NCI-H446 (cell line): Measurements from ENCODE around the gene TAS2R60.
"Not testable (repeated sequence)": the region's sequence is repeated elsewhere in the genome, so short reads cannot be mapped to it uniquely, and the experiment has no call there.

Source experiments
- DNase-seq, 2 experiments: peaks; one replicate each; lab custom pipeline; 2025; lab: John Stamatoyannopoulos, UW

Gene TAS2R60

DNA sequence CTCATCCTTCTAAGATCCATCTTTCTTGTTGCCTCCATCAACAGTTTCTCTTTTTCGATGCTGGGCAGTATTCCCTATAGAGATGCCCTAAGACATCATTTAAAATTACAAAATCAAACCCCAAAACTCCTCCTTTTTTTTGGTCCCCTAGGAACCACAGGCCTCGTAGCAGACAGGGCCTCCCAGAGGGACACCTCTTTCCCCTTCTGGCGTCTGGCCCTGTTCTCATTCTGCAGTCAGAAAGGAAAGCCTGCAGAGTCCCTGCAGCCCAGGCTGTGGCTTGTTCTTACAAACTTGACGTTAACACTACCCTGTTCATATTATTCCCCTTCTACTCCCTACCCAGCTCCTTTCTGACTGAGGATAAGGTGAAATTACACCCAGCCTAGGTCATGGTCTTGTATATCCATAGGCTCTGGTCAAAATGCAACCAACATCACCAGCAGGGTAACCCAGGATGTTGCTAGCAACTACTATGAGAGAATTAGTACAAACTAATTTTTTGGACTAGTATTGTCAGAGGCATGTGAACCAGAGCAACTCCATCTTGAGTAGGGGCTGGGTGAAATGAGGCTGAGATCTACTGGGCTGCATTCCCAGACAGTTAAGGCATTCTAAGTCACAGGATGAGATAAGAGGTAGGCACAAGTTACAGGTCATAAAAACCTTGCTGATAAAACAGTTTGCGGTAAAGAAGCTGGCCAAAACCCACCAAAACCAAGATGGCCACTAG lies 31.1 kb upstream of the TAS2R60 start:
- no peak for DNase-seq

DNA sequence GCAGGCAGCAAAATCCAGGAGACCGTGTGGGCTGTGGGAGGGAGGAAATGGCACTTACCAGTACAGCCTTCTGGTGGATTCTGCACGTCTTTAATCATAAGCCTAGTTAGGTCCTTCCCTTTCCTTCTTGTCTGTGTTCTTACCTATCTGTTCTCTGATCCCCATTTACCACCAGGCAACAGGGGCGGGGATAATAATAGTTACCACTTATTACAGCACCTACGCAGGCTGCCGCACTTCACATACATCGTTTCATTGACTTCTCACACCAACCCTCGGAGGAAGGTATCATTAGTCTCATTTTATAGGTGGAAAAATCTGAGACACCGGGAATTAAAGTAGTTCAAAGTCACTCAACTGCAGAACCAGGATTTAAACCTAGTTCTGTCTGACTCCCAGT lies 30.1 kb upstream of the TAS2R60 start:
- no peak for DNase-seq

DNA sequence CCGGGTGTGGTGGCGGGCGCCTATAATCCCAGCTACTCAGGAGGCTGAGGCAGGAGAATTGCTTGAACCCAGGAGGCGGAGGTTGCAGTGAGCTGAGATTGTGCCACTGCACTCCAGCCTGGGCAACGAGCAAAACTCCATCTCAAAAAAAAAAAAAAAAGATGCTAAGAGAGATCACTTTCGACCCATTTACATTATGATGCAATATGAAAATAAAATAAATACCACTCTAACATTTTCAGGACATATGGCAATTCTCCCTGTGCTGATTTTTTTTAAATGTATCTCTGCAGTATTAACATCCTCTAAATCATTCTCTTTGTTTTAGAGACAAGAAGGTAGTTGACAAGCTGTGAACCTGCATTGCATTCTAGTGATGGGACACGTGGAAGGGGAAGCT lies 28.0 kb upstream of the TAS2R60 start:
- not testable (repeated sequence) for DNase-seq

DNA sequence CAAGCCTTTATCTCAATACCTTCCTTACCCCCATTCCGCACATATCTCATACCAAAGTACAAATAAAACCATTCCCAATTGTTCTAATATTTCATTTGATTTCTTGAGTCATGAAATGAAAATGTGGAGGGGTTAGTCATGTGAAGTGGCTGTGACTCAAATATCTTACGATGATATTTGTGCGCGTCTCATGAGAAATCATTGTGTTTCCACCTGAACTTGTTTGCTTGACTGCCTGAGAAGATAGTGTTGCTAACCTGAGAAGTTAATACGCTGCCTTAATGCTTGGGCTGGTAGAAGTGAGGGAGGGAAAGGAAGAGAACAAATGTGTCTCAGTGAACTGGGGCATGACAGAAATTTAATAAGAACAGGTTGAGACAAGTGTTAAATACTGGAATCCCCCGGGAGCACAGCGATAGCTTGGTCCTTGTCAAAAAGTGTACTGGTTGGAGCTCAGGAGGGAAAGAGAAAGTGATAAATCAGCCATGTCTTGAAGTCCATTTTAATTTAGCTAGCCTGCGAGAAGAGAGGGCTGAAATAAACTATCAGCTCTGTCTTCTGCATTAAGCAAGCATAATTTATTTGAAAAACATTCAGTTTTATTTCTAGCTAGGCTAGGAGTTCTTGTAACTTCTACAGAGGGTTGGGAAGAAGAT lies 27.4 kb upstream of the TAS2R60 start:
- no peak for DNase-seq

DNA sequence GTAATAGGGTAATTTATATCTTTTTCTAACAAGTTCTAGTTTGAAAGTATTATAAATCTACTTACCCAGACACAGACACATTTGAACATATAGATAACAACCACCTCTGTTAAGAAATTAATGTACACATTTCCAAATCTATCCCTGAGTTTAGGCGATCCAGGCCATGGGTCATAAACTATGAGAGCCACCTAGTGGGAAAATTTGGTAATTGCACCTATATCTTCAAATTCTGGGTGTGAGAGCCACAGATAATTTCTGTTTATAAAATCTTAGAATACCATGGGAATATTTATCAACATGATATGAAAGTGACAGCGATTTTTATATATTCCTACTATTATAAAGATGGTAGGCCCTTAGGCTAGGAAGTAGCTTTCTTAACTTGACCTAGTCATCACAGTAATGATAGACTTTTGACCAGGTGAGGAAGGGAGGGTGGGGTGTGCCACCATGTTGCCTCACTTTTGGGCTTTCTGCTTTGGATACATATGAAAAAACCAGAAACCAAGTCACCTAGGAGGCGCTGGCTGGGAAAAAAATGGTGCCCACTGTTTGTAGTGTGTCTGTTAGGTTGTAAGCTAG lies 26.6 kb upstream of the TAS2R60 start:
- peak; percentile 7 to 56 for DNase-seq

DNA sequence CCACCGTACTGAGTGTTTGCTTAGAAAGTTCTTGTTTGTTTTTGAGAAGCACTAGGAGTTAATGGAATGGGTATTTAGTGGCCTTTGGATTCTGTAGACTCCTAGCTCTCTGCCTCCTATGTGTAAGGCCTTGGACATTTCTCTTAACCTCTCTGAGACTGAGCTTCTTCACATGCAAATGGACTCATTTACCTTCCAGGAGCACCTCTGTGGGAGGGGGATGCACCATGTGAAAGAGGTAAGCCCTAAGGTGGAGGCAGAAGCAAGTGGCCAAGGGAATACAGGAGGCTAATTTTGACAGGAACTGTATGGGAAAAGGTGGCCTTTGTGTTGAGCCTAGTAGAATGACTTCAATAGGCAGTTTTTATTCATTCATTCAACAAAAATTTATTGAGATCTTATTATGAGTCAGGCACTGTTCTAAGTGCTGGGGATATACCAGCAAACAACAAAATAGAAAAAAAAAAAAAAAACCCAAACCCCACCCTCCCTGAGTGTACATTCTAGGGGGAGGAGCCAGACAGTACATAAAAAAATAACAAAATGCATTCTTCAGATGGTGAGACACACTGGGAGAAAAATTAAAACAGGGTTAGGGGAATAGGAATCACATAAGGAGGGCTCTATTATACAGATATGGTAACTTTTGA lies 25.4 kb upstream of the TAS2R60 start:
- DNase-seq: no peak

DNA sequence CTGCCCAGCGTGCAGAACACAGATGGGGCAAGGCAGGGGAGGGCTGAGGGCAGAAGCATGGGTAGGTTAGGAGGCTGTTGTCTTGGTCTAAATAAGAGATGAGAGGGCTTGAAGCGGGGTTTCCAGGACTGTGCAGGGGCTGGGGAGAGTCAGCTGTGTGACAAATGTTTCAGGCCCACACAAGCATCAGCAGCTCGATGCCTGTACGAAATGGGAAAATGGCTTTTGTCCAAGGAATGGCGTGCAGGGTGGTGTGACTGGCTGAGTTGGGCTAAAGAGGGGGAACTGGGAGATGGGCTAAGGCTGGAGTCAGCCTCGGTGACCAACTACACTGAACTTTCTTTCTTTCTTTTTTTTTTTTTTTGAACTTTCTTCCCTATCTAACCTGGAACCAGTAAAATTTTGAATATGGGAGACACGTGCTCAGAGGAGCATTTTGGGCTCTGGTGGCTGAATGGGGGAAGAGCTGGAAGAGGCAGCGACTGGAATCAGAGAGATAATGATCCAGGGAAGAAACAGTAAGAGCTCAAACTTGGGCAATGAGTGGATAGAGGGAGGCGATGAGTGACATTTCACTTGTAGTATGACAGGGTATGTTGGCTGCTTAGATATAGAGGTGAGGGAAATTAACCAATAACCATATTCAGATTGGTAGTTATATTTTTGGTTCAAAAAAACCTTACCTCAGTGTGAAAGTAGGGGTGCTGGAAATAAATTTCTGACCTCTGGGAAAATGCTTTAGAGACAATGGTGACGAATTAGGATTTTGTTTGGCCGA lies 24.4 kb upstream of the TAS2R60 start:
- no peak for DNase-seq

DNA sequence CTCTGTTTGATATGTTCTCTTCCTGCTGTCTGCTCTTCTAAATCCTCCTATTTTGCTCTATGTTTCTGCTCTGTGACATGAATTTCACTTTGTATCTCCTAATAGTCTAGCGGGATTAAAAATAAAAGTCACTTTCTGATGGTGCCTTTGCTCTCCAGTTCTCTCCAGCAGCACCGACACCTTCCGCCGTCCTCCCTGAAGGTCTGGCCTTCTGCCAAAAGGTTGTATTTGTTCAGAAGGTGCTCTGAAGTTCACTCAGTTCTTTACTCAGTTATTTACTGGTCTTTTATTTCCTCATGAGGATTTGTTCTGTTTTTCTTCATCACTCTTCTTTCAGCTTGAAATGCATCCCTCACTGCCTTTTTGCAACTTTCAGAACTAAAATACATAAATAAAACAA lies 23.4 kb upstream of the TAS2R60 start:
- DNase-seq: no peak

DNA sequence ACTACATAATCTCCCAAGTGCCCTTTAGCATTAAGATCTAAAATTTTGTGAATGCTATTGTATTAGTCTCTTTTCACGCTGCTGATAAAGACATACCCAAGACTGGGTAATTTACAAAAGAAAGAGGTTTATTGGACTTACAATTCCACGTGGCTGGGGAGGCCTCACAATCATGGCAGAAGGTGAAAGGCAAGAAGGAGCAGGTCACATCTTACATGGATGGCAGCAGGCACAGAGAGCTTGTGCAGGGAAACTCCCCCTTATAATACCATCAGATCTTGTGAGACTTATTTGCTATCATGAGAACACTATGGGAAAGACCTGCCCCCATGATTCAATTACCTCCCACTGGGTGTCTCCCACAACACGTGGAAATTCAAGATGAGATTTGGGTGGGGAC lies 22.6 kb upstream of the TAS2R60 start:
- not testable (repeated sequence) for DNase-seq

DNA sequence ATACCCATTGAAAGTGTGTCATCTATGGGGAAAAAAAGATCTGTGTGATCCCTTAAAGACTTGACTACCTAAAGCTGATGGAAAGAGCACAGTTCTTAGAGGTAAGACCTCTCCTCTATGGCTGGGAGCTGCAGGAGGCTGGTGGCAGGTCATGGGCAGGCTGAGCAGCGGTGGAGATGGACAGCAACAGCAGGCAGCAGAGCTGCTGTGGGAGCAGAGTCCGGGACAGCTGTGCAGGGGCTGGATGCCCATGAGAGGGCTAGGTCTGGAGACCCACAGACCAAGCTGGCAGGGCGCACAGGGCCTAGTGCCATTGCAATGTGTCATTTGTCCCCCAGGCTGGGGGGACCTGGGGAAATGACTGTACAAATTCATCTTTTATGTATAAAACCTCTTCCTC lies 21.2 kb upstream of the TAS2R60 start:
- no peak for DNase-seq

DNA sequence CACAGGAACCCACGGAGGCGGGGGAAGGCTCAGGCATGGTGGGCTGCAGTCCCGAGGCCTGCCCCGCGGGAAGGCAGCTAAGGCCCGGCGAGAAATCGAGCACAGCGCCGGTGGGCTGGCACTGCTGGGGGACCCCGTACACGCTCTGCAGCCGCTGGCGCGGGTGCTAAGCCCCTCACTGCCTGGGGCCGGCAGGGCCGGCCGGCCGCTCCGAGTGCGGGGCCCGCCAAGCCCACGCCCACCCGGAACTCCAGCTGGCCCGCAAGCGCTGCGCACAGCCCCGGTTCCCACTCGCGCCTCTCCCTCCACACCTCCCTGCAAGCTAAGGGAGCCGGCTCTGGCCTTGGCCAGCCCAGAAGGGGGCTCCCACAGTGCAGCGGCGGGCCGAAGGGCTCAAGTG lies 18.8 kb upstream of the TAS2R60 start:
- not testable (repeated sequence) for DNase-seq

DNA sequence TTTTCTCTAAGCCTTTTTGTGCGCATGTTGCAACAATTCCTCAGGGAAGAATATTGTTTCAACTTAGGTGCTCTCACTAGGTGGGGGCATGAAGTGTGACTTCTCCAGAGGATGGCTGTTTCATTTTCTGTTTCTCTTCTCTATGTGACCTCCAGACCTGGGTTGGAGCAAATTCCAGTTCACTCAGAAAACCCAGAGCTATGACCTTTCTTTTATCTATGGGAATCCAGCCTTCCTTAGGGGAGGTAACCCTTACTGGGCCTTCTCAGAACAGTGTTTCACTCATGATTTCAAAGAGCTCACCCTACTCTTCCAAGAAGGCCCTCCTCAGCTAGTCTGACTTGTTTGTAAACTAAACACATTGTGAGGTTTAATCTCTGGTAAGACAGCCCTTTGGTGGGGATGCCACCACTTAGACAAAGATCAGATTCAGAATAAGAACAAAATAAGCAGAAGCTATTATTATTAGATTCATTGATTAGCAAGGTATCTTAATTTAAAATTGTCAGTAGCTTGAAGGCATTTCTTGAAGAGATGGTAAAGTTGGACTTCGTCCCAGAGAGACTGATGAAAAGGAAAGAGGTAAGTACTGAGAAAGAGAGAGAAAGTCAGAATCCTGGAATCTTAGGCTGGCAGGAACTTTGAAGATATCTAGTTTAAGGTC lies 16.6 kb upstream of the TAS2R60 start:
- DNase-seq: no peak

DNA sequence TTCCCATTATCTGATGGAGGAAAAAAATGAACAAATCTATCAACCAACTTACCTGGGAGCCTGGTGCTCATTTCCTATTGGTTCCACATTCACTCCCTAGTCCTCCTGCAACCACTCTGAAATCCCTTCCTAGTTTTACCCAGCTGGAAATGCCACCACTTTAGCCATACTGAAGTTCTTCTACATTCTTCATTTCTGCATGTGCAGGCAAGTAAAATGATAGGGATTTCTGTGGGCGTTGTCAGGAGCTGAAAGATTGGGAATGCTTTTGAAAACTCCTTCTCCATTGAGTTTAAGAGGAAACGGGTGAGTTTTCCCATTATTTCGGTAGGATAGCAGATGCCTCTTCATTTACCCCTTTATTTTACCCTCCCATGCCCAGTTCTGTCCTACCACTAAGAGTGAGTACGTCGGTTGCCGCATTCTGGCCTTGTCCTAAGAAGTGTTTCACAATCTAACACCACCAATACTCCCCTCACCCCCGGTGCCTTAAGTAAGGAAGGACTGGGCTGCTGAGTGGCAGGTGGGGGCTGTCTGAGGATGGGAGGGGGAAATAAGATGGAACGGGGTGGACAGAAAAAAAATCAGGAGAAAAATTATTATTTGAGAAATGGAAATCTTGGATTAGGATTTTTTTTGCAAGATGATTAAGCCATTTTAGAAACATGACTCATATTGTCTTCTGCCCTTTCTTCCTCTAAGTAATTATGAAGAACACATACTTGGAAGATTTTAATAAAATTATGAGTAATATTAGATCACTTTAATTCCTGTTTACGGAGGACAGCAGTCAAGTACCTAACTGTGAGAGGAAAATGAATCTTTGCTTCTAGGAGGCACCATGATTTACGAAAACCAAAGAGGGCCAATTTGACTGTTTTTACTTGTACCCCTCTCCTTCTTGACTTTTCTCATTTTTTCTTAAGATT lies 13.2 kb upstream of the TAS2R60 start:
- DNase-seq: no peak

DNA sequence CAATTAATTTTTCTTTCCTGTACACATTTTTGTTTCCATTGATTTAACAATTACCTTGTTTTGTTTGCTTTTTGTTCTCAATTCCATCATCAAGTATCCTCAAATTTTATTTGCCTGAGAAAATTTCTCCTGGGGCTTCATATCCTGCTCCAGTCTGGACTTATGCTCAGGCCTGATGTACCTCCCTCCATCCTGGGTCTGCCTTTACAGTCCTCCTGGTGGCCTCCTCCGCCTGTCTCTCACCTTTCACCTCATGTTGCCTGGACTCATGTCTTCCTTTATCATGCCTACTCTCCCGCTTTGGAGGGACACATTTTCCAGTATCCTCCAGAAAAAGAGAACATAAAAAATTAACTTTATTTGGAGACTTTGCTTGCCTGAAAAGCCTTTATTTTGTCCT lies 12.1 kb upstream of the TAS2R60 start:
- no peak for DNase-seq

DNA sequence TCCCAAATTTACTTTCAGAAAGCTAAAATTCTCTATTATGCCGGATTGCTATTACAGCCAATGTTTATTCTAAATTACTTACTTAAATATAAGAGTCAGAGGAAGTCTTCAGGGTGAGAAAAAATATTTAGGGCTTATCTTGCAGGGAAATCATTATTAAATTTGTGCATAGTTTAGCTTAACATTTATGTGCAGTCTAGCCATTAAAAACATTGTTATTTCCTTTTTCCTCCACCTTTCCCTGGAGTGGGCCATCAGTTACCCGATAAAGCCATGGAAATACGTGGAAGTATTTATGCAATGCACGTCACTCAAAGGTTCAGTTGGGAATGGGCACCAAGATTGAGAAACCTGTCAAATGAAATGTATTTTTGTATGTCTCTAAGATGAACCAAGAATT lies 9.5 kb upstream of the TAS2R60 start:
- no peak for DNase-seq

DNA sequence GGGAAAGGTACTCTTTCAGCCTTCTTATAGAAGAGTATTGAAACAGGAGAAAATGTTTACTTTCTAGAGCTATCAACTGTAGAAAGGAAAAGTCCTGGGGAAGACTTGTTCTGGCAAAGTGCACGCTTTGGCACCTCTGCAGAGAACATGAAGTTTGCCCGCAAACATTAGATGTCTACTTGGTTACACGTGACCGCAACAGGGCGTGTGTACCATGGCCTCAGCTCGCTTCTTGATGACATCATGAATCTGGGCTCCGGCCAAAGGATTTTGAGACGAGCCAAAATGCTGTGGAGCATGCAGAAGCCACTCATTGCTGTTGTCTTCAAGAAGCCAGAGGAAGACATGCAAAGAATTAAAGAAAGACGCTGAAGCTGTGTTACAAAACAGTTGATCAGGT lies 8.6 kb upstream of the TAS2R60 start:
- peak; percentile 8 to 69 for DNase-seq

DNA sequence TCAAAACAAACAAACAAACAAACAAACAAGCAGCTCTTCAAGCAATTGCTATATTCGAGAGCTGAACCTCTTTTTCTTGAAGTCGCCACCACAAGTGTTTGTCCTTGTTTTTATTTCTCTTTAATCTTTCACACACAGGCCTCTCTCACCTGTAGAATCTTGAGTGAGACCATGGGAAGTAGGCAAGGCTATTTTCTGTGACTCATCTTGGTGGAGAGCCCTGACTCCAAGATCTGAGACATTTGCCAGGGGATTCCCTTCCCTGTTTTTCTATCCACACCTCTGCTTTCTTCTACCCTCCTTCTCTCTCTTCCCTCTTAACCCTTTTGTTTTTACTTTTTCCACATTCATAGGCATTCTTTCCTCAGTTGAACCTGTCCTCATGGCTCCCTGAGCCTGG lies 8.0 kb upstream of the TAS2R60 start:
- DNase-seq: no peak

DNA sequence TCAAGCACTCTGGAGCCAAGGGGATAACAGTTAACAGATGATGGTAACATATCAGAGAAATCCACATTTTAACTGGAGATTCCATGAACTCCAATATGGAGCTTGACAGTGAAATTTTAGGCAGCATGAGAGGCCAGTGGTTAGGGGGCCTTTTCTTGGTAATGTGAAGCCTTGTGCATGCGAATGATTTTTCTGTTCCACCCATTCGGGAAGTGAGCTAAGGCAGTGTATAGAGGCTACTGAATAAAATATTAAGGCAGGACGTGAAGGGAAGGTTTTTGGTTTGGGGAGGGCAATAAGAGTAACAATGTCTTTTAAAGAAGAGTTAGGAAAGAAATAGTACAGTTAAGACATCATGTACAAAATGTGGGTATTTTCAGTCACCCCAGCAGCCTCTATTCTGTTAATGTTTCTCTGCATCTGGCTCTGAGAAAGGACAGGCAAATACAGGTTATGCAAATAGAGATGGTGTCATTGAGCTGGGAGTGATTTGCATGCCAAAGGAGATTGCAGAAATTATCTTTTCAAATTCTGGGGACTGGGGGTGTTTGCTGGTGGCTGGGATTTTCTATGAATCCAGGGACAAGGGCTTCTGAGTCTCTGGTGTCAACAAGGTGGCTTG lies 6.8 kb upstream of the TAS2R60 start:
- no peak for DNase-seq

DNA sequence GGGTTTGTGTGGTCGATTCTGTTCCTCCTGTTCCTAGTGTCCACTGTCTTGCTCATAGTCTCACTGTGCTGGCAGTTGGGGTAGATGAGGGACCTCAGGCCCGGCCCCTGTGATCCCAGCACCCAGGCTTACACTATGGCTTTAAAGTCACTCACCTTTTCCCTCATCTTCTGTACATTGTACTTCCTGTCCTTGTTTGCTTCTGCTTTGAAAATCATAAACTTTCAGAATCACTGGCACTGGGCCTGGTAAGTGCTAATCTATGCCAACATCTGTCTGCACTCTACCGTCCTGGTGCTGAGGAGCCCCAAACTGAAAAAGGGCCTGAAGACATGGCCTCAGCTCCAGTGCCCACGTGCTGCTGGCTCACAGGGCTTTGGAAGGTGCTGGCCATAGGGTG lies 5.7 kb upstream of the TAS2R60 start:
- DNase-seq: no peak

DNA sequence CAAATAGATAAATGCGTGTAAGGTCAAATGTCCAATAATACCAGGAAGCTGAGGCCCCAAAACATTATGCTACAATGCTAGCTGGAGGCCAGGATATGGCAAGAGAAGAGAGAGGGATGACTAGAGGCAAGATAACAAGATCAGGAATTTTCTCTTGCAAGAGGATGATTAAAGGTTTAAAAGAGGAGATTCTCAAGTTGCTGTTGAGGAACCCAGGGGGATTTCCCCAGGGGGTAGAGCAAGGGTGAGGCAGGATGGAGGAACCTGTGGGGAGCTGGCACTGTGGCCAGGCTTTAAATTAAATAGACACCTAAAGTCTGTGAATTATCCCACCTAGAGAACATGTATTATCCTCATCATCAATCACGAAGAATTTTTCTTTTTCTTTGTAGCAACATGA lies 3.4 kb upstream of the TAS2R60 start:
- no peak for DNase-seq
